HepG2 (cell line): Measurements from ENCODE around the gene ETHE1. TPM values are rescaled to one million over a fixed set of nuclear protein-coding genes. Genes with fewer than 3 reads are reported as not detected.

Experiments
- ATF1 ChIP-seq: IDR thresholded peaks from 2 replicates; pipeline ENCODE4 v1.6.1; 2016; ENCODE audit warnings: mild to moderate bottlenecking, control low read depth
- ATRX ChIP-seq: sonication (generic); formaldehyde crosslinking; IDR thresholded peaks from 2 replicates; pipeline ENCODE4 v1.4.0; 2020; ENCODE audit warnings: missing genetic modification reagents, borderline replicate concordance
- GPN1 ChIP-seq: sonication (generic); formaldehyde crosslinking; IDR thresholded peaks from 2 replicates; pipeline ENCODE4 v1.5.1; 2020; ENCODE audit warnings: missing genetic modification reagents, borderline replicate concordance
- HCFC1 ChIP-seq: fragments of 150-350 bp; IDR thresholded peaks from 2 replicates; pipeline ENCODE4 v1.6.1; 2014; ENCODE audit warnings: low read depth, low read length
- HDAC6 ChIP-seq: fragments of 200-600 bp; sonication (generic); IDR thresholded peaks from 2 replicates; pipeline ENCODE4 v1.7.0; 2017; ENCODE audit warnings: mild to moderate bottlenecking, antibody characterized with exemption, low read length, low read depth
- HMGXB3 ChIP-seq: sonication (generic); formaldehyde crosslinking; IDR thresholded peaks from 2 replicates; pipeline ENCODE4 v1.4.0; 2020; ENCODE audit warnings: missing genetic modification reagents, borderline replicate concordance
- ISL2 ChIP-seq: sonication (generic); formaldehyde crosslinking; IDR thresholded peaks from 2 replicates; pipeline ENCODE4 v1.5.0; 2020; ENCODE audit warnings: missing genetic modification reagents
- ISX ChIP-seq: sonication (generic); formaldehyde crosslinking; conservative IDR thresholded peaks from 2 replicates; pipeline ENCODE4 v1.5.0; 2020; ENCODE audit warnings: missing genetic modification reagents
- KDM3A ChIP-seq: IDR thresholded peaks from 2 replicates; pipeline ENCODE4 v1.6.1; 2018; ENCODE audit warnings: low read depth, missing compliant biosample characterization
- PHF20 ChIP-seq: sonication (generic); formaldehyde crosslinking; IDR thresholded peaks from 2 replicates; pipeline ENCODE4 v1.5.0; 2020; ENCODE audit warnings: mild to moderate bottlenecking, missing genetic modification reagents
- PREB ChIP-seq: sonication (generic); formaldehyde crosslinking; IDR thresholded peaks from 2 replicates; pipeline ENCODE4 v1.4.0; 2020; ENCODE audit warnings: missing genetic modification reagents
- SMAD9 ChIP-seq: sonication (generic); formaldehyde crosslinking; IDR thresholded peaks from 2 replicates; pipeline ENCODE4 v1.5.1; 2020; ENCODE audit warnings: mild to moderate bottlenecking, missing genetic modification reagents
- SOX13 ChIP-seq, 3 experiments: fragments of 450-650 bp in 1 of 3; sonication (generic) in 1 of 3; formaldehyde crosslinking in 1 of 3; IDR thresholded peaks in 2 of 3; conservative IDR thresholded peaks in 1 of 3; 2 replicates each; pipeline versions ENCODE4 v1.5.0 to v1.6.1; 2016 to 2020; ENCODE audit warnings: antibody characterized with exemption in 1 of 3, mild to moderate bottlenecking in 1 of 3, missing compliant biosample characterization in 1 of 3, missing genetic modification reagents in 1 of 3, moderate library complexity in 1 of 3
- UBTF ChIP-seq: sonication (generic); formaldehyde crosslinking; IDR thresholded peaks from 2 replicates; pipeline ENCODE4 v1.4.0; 2020; ENCODE audit warnings: mild to moderate bottlenecking, missing genetic modification reagents
- ZMYM4 ChIP-seq: sonication (generic); formaldehyde crosslinking; IDR thresholded peaks from 2 replicates; pipeline ENCODE4 v1.8.1; 2023; ENCODE audit warnings: mild to moderate bottlenecking, missing genetic modification reagents
- ZNF263 ChIP-seq: sonication (generic); formaldehyde crosslinking; IDR thresholded peaks from 2 replicates; pipeline ENCODE4 v1.4.0; 2020; ENCODE audit warnings: missing genetic modification reagents
- ZNF333 ChIP-seq: sonication (generic); formaldehyde crosslinking; IDR thresholded peaks from 2 replicates; pipeline ENCODE4 v1.4.0; 2020; ENCODE audit warnings: mild to moderate bottlenecking, missing genetic modification reagents, borderline replicate concordance
- ZNF550 ChIP-seq: sonication (generic); formaldehyde crosslinking; IDR thresholded peaks from 2 replicates; pipeline ENCODE4 v1.4.0; 2020; ENCODE audit warnings: mild to moderate bottlenecking, missing genetic modification reagents, borderline replicate concordance
- ZNF737 ChIP-seq: sonication (generic); formaldehyde crosslinking; IDR thresholded peaks from 2 replicates; pipeline ENCODE4 v1.5.0; 2020; ENCODE audit warnings: missing genetic modification reagents, mild to moderate bottlenecking, borderline replicate concordance
- ZNF781 ChIP-seq: sonication (generic); formaldehyde crosslinking; IDR thresholded peaks from 2 replicates; pipeline ENCODE4 v1.5.1; 2020; ENCODE audit warnings: borderline replicate concordance, mild to moderate bottlenecking, missing genetic modification reagents; ENCODE audit errors: not compliant biosample characterization
- ZNF782 ChIP-seq: sonication (generic); formaldehyde crosslinking; IDR thresholded peaks from 2 replicates; pipeline ENCODE4 v1.4.0; 2020; ENCODE audit warnings: missing genetic modification reagents, mild to moderate bottlenecking, borderline replicate concordance
- ZNF790 ChIP-seq: sonication (generic); formaldehyde crosslinking; IDR thresholded peaks from 2 replicates; pipeline ENCODE4 v1.8.0; 2022; ENCODE audit warnings: missing genetic modification reagents, mild to moderate bottlenecking, borderline replicate concordance
- polyA plus RNA-seq, 8 experiments: library from polyadenylated mRNA; depleted of rRNA in 3 of 8; stranded (reverse) in 7 of 8; unstranded in 1 of 8; fragments of >200 nt; fragmentation: Illumina TruSeq in 4 of 8; extraction: Trizol in 4 of 8; gene quantifications; 2 replicates each; pipeline versions ENCODE4 v1.2.1 to v1.2.3, GENCODE V29; 2011 to 2016; ENCODE audit warnings: low read depth in 4 of 8, missing spikeins in 1 of 8, mixed read lengths in 1 of 8; ENCODE audit not compliant: insufficient read depth in 1 of 8
- total RNA-seq, 5 experiments: library from RNA; depleted of rRNA; stranded (reverse); fragments of >200 nt; fragmentation: Illumina TruSeq; extraction: Trizol; gene quantifications; 2 replicates each; pipeline ENCODE4 v1.2.3, GENCODE V29; 2016; ENCODE audit warnings: low read depth in 1 of 5

The ETHE1 gene
- total and polyA plus RNA-seq, 2 of the 13 experiments (the other 11 are each of a cell fraction or from before 2014, with no cell fraction given): 32.5 to 58.4 TPM

GRCh38 chr19:43504426-43505185, 22.4 kb downstream of the ETHE1 start, which contains the start of gene PHLDB3 (continued):
- peak; percentile 50; the same call in 1 of the 2 replicates for TF ChIP-seq UBTF
- no peak for TF ChIP-seq HMGXB3 (CRISPR knock-in tag)
- no peak for TF ChIP-seq ZNF333 (CRISPR knock-in tag)
- no peak for TF ChIP-seq ZNF790 (CRISPR knock-in tag)
- no peak for TF ChIP-seq ZNF550
- no peak for TF ChIP-seq HCFC1
- TF ChIP-seq ISL2 (CRISPR knock-in tag): 0 out of 2 replicates have a peak, but pooled peaks have one; percentile 3
- TF ChIP-seq KDM3A: no peak
- TF ChIP-seq ZMYM4 (CRISPR knock-in tag): 0 out of 2 replicates have a peak, but pooled peaks have one; percentile 3
- no peak for TF ChIP-seq PHF20
- TF ChIP-seq ZNF263 (CRISPR knock-in tag): no peak
- no peak for TF ChIP-seq ISX (CRISPR knock-in tag)
- TF ChIP-seq PREB: no peak
- no peak for TF ChIP-seq ZNF737 (CRISPR knock-in tag)
- TF ChIP-seq ZNF781 (CRISPR knock-in tag): no peak
- TF ChIP-seq HDAC6: no peak
- TF ChIP-seq ATF1 (CRISPR knock-in tag): no peak
- 0 out of 2 replicates have a peak, but pooled peaks have one; percentile 0 for TF ChIP-seq ZNF782
- no peak for TF ChIP-seq ATRX (CRISPR knock-in tag)
- TF ChIP-seq SMAD9 (CRISPR knock-in tag): no peak
- no peak for TF ChIP-seq SOX13 (IDR thresholded peaks at IDR 0.05)
- no peak for TF ChIP-seq SOX13 (CRISPR knock-in tag; conservative IDR thresholded peaks at IDR 0.05 in 1 of 2, IDR thresholded peaks at IDR 0.05 in 1 of 2)
- no peak for TF ChIP-seq GPN1
